ENCODE measurements around the gene ITGBL1. TPM values are rescaled to one million over a fixed set of nuclear protein-coding genes. Genes with fewer than 3 reads are reported as not detected.
A peak's percentile ranks its signal among the peaks of the same experiment; 100 is the strongest.

Gene ITGBL1
- total RNA-seq, result 10 to 100 TPM; 26.4 to 81.4 (median 76.1) TPM

- Histone ChIP-seq H3K4me3 (peak within 1 kb of the TSS; percentile 23 to 52 (median 36)), H3K4me1 (peaks cover 0 to 42% (median 9%) of the 10 kb centered on the region in 4 donors), H3K9me3 (no peaks in the 10 kb centered on the region), H3K27me3 (no peaks in the 10 kb centered on the region), H3K36me3 (no peaks in the 10 kb centered on the region), H3K27ac (peak within 1 kb of the TSS; percentile 6 to 86 (median 65))
- DNase-seq (ENCODE audit: low spot score in 2 of 2), result no peak
- 56 to 64% methylated on average over 18 of the region's 18 CpGs for WGBS, 2 donors
- TF ChIP-seq POLR2A (IDR thresholded peaks at IDR 0.05) (no peak), EP300 (IDR thresholded peaks at IDR 0.05) (no peak)
- TF ChIP-seq, protein P1, sequence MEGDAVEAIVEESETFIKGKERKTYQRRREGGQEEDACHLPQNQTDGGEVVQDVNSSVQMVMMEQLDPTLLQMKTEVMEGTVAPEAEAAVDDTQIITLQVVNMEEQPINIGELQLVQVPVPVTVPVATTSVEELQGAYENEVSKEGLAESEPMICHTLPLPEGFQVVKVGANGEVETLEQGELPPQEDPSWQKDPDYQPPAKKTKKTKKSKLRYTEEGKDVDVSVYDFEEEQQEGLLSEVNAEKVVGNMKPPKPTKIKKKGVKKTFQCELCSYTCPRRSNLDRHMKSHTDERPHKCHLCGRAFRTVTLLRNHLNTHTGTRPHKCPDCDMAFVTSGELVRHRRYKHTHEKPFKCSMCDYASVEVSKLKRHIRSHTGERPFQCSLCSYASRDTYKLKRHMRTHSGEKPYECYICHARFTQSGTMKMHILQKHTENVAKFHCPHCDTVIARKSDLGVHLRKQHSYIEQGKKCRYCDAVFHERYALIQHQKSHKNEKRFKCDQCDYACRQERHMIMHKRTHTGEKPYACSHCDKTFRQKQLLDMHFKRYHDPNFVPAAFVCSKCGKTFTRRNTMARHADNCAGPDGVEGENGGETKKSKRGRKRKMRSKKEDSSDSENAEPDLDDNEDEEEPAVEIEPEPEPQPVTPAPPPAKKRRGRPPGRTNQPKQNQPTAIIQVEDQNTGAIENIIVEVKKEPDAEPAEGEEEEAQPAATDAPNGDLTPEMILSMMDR (IDR thresholded peaks at IDR 0.05), result no peak
Measured at GRCh38 chr13:101452519-101453485, at the start of gene ITGBL1. Gene ITGBL1 (plus strand): TSS chr13:101452675. CDS start chr13:101452834, 159 bp downstream.

DNA sequence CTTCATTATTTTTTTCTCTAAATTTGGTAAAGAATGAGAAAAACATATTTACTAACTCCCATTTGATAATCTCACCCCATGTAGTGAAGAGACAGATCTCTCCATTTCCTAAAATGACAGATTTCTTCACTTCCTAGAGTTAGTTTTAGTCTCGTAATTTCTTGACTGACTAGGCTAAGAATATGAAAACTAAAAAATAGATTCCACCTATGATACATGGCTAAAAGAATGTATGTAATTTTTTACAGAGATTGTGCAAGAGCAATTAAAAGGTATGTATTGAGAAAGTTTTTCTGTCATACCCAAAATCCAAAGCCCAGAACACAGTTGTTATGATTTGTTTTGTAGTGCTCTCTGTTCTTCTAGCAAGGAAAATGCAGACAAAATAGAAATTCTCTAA is 45.7 kb upstream of the ITGBL1 start:
- TF ChIP-seq, protein P1 (IDR thresholded peaks at IDR 0.05), result no peak
- TF ChIP-seq POLR2A (IDR thresholded peaks at IDR 0.05) (no peak), EP300 (IDR thresholded peaks at IDR 0.05) (no peak)
- Histone ChIP-seq H3K4me1 (no peaks in the 10 kb centered on the region), H3K9me3 (no peaks in the 10 kb centered on the region), H3K4me3 (no peak overlapping the region), H3K27ac (no peak overlapping the region), H3K36me3 (no peaks in the 10 kb centered on the region), H3K27me3 (no peaks in the 10 kb centered on the region)
- DNase-seq (ENCODE audit: low spot score in 2 of 2), result no peak
- 83 to 89% methylated on average over 1 of the region's 1 CpG for WGBS, 2 donors

GRCh38 chr13:101408154-101408553 is 44.3 kb upstream of the ITGBL1 start:
- H3K4me3 ChIP-seq, result no peak overlapping the region
- H3K27me3 ChIP-seq, result no peaks in the 10 kb centered on the region
- no peaks in the 10 kb centered on the region for H3K4me1 ChIP-seq
- H3K27ac ChIP-seq, result peak overlapping the region in 1 of 4 donors; percentile 46
- no peaks in the 10 kb centered on the region for H3K36me3 ChIP-seq
- no peak for DNase-seq (ENCODE audit: low spot score in 2 of 2)
- TF ChIP-seq EP300 (IDR thresholded peaks at IDR 0.05) (no peak), POLR2A (IDR thresholded peaks at IDR 0.05) (no peak)
- TF ChIP-seq, protein P1 (IDR thresholded peaks at IDR 0.05), result no peak
- 70 to 73% methylated on average over 9 of the region's 9 CpGs for WGBS, 2 donors
- H3K9me3 ChIP-seq, result no peaks in the 10 kb centered on the region

GRCh38 chr13:101408992-101409656 is 43.4 kb upstream of the ITGBL1 start:
- TF ChIP-seq, protein P1 (IDR thresholded peaks at IDR 0.05), result no peak
- no peak for TF ChIP-seq EP300 (IDR thresholded peaks at IDR 0.05)
- H3K9me3 ChIP-seq, result no peaks in the 10 kb centered on the region
- H3K4me1 ChIP-seq, result no peaks in the 10 kb centered on the region
- WGBS, 2 donors, result 84 to 86% methylated on average over 6 of the region's 6 CpGs
- DNase-seq (ENCODE audit: low spot score in 2 of 2), result no peak
- no peak overlapping the region for H3K4me3 ChIP-seq
- no peak overlapping the region for H3K27ac ChIP-seq
- no peaks in the 10 kb centered on the region for H3K36me3 ChIP-seq
- no peaks in the 10 kb centered on the region for H3K27me3 ChIP-seq

DNA sequence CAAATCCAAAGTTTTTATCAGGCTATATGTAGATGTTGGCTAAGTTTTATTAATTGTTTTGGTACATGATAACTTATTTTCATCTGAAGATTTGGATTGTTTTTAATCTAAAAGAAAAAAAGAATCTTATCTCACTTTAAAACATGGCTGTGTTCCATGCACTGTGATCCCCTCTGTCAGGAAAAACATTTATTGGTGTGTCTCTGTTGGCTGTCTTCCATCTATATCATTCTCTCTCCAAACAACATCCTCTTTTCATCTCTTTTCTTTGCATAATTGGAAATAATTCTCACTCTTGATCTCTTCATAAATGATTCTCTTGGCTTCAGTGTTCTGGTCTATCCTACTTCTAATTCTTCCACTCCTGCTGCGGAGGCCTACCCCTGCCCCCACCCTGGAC is 40.4 kb upstream of the ITGBL1 start:
- Histone ChIP-seq H3K4me1 (peaks cover 0 to 13% (median 0%) of the 10 kb centered on the region in 4 donors), H3K27me3 (peaks cover 0 to 6% of the 10 kb centered on the region in 2 donors), H3K4me3 (no peak overlapping the region), H3K27ac (no peak overlapping the region), H3K36me3 (no peaks in the 10 kb centered on the region), H3K9me3 (no peaks in the 10 kb centered on the region)
- TF ChIP-seq EP300 (IDR thresholded peaks at IDR 0.05) (no peak), POLR2A (IDR thresholded peaks at IDR 0.05) (no peak)
- TF ChIP-seq, protein P1 (IDR thresholded peaks at IDR 0.05), result no peak
- no peak for DNase-seq (ENCODE audit: low spot score in 2 of 2)
- WGBS, 2 donors, result 48 to 67% methylated on average over 1 of the region's 1 CpG

All from tibial nerve (tissue), 4 donors.